Mammary epithelial cell (primary cell): ENCODE data around the gene PALLD.

ENCODE experiments used
- EZH2 ChIP-seq: IDR thresholded peaks from 2 replicates; pipeline ENCODE4 v1.6.1; 2012; ENCODE audit warnings: low read length, inconsistent platforms, borderline replicate concordance
- TF ChIP-seq, protein P1 (sequence below), 2 donors: IDR thresholded peaks in 1 of 2; conservative IDR thresholded peaks in 1 of 2; 2 replicates each; pipeline ENCODE4 v1.5.1; 2011 to 2012; ENCODE audit warnings: inconsistent platforms in 2 of 2, low read length in 2 of 2, mild to moderate bottlenecking in 2 of 2, control low read depth in 1 of 2, low read depth in 1 of 2; ENCODE audit not compliant: insufficient read depth in 1 of 2; ENCODE audit errors: extremely low read depth in 1 of 2

GRCh38 chr4:168538632-168539031 is 41.8 kb downstream of the PALLD start:
- TF ChIP-seq, protein P1, sequence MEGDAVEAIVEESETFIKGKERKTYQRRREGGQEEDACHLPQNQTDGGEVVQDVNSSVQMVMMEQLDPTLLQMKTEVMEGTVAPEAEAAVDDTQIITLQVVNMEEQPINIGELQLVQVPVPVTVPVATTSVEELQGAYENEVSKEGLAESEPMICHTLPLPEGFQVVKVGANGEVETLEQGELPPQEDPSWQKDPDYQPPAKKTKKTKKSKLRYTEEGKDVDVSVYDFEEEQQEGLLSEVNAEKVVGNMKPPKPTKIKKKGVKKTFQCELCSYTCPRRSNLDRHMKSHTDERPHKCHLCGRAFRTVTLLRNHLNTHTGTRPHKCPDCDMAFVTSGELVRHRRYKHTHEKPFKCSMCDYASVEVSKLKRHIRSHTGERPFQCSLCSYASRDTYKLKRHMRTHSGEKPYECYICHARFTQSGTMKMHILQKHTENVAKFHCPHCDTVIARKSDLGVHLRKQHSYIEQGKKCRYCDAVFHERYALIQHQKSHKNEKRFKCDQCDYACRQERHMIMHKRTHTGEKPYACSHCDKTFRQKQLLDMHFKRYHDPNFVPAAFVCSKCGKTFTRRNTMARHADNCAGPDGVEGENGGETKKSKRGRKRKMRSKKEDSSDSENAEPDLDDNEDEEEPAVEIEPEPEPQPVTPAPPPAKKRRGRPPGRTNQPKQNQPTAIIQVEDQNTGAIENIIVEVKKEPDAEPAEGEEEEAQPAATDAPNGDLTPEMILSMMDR (conservative IDR thresholded peaks at IDR 0.05 in 1 of 2, IDR thresholded peaks at IDR 0.05 in 1 of 2; ENCODE audit: extremely low read depth in 1 of 2, insufficient read depth in 1 of 2, low read depth in 1 of 2, low read length in 2 of 2) = no peak
- TF ChIP-seq EZH2 = no peak
